Nephron (organoid): ENCODE data around the gene SNX13.
A peak's percentile ranks its signal among the peaks of the same experiment; 100 is the strongest.

Experiments
- H3K27ac Mint-ChIP-seq, 3 experiments: 2 replicates each; pipeline ENCODE4 v1.8.0; 2020; ENCODE audit warnings: mixed read lengths in 3 of 3, mild to moderate bottlenecking in 2 of 3, moderate library complexity in 1 of 3
- H3K27me3 Mint-ChIP-seq: 2 replicates; pipeline ENCODE4 v1.8.0; 2021; ENCODE audit warnings: low read depth, mild to moderate bottlenecking, moderate library complexity, mixed read lengths
- H3K36me3 Mint-ChIP-seq: 2 replicates; pipeline ENCODE4 v1.8.0; 2020; ENCODE audit warnings: low read depth, mixed read lengths
- H3K4me1 Mint-ChIP-seq: 2 replicates; pipeline ENCODE4 v1.8.0; 2020; ENCODE audit warnings: mixed read lengths
- H3K4me3 Mint-ChIP-seq, 3 experiments: 2 replicates each; pipeline ENCODE4 v1.8.0; 2020; ENCODE audit warnings: mild to moderate bottlenecking in 3 of 3, mixed read lengths in 3 of 3, moderate library complexity in 2 of 3
- H3K9me3 Mint-ChIP-seq: 2 replicates; pipeline ENCODE4 v1.8.0; 2020; ENCODE audit warnings: mixed read lengths
- CTCF ChIP-seq, 3 experiments: fragments of 200-600 bp; sonication (generic); IDR thresholded peaks; one replicate each; pipeline ENCODE4 v1.5.0; 2021; ENCODE audit warnings: antibody characterized with exemption in 3 of 3; ENCODE audit not compliant: unreplicated experiment in 3 of 3

SNX13 gene

DNA sequence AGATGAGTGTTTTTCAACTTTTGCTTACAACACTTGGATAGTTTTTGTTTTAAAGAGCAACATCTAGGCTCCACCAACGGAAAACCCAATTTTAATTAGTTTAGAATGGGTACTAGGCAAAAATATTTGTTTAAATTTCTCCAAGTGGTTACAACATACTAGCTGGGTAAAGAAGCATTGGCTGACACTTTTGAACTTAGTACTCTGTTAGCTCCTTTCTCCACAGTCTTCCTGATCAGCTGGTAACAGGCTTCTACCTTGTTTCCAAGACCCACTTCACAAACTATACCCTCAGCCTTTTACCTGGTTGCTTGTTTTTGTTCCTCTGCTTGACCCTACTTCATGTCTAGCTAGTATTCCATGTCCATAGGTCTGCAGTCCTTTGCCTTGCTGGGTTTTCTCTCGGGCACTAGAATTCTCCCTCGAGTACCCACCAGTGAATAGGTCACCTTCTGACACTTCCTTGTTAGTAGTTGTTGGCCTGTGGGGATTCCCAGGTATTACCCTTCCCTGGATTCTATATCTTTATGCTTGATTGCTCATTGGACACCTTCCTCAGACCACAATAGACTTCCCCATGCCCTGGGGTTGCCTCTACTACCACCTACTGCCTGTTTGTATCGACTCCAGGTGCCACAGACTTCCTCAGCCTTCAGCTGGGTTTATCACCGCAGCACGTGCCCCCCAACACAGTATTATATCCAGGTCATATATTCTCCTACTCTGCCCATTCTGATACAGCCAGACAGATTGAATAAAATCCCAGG, 45.4 kb upstream of the SNX13 start:
- Mint-ChIP-seq H3K36me3 (no peaks in the 10 kb centered on the region), H3K4me1 (no peaks in the 10 kb centered on the region), H3K9me3 (peaks cover 5% of the 10 kb centered on the region), H3K4me3 (no peak overlapping the region), H3K27ac (no peak overlapping the region), H3K27me3 (no peaks in the 10 kb centered on the region)
- TF ChIP-seq CTCF (IDR thresholded peaks at IDR 0.05; ENCODE audit: unreplicated experiment in 3 of 3) = no peak

DNA sequence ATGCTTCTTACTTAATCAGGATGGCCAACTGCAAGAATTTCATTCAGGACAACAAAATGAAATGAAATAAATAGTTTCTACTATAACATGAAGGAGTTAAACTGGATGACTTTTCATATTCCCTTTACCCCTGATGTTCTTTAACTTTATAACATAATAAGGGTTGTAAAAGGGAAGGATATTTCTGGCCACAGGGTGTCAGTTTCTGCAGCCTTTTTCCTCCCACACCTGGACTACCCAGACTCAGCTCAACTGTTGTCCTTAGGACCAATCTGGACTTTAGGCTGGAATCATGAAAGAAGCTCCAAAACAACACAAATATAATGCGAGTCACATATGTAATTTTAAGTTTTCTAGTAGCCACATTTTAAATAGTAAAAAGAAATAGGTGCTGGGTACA, 44.0 kb upstream of the SNX13 start:
- peaks cover 8% of the 10 kb centered on the region for H3K9me3 Mint-ChIP-seq
- H3K27ac Mint-ChIP-seq = no peak overlapping the region
- no peak overlapping the region for H3K4me3 Mint-ChIP-seq
- H3K27me3 Mint-ChIP-seq = no peaks in the 10 kb centered on the region
- no peaks in the 10 kb centered on the region for H3K36me3 Mint-ChIP-seq
- no peaks in the 10 kb centered on the region for H3K4me1 Mint-ChIP-seq
- no peak for TF ChIP-seq CTCF (IDR thresholded peaks at IDR 0.05; ENCODE audit: unreplicated experiment in 3 of 3)

- H3K4me3 Mint-ChIP-seq = no peak overlapping the region
- no peak for TF ChIP-seq CTCF (IDR thresholded peaks at IDR 0.05; ENCODE audit: unreplicated experiment in 3 of 3)
- no peak overlapping the region for H3K27ac Mint-ChIP-seq
- peaks cover 8% of the 10 kb centered on the region for H3K9me3 Mint-ChIP-seq
- H3K4me1 Mint-ChIP-seq = no peaks in the 10 kb centered on the region
- H3K27me3 Mint-ChIP-seq = no peaks in the 10 kb centered on the region
- no peaks in the 10 kb centered on the region for H3K36me3 Mint-ChIP-seq
Measured at GRCh38 chr7:17983221-17984062, 43.1 kb upstream of the SNX13 start.

DNA sequence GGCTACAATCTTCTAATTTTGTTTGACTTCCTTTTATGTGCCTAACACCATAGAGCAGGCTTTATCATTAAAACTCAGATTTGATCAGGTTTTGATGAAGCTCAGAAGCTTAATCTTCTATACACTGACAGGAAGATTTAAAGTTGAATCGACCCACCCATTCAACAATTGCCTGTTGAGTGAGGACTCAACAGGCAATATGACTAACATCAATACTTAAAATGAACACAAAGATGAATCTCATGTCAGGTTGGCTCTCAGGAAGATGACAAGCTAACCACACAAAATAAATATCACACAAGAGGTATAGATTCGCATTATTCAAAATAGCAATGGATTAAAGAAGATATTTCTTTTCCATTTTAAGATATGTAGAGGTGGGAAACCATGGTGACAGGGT, 36.7 kb upstream of the SNX13 start:
- TF ChIP-seq CTCF (IDR thresholded peaks at IDR 0.05; ENCODE audit: unreplicated experiment in 3 of 3) = no peak
- no peaks in the 10 kb centered on the region for H3K4me1 Mint-ChIP-seq
- no peaks in the 10 kb centered on the region for H3K36me3 Mint-ChIP-seq
- no peak overlapping the region for H3K4me3 Mint-ChIP-seq
- H3K9me3 Mint-ChIP-seq = peaks cover 3% of the 10 kb centered on the region
- H3K27ac Mint-ChIP-seq = no peak overlapping the region
- no peaks in the 10 kb centered on the region for H3K27me3 Mint-ChIP-seq

DNA sequence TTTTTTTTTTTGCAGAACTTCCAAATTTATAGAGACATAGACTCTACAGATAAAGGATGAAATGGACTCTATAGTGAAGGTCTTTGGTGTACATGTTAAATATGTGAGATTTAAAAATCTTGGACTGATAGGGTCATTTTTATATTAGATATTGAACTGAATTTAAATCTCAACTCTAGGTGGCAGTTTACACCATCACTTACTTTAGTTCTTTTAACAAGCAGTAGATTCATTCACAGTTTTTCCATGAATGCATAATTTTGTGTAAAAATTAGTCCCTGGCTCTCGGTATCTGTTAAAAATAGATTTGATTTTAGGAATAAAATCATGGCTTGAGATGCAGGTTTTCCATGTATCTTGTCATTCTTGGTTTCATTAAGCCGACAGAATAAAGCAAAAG, 31.1 kb upstream of the SNX13 start:
- peak; percentile 25 to 37 (median 32) for TF ChIP-seq CTCF (IDR thresholded peaks at IDR 0.05; ENCODE audit: unreplicated experiment in 3 of 3)
- H3K4me3 Mint-ChIP-seq = no peak overlapping the region
- H3K4me1 Mint-ChIP-seq = no peaks in the 10 kb centered on the region
- no peaks in the 10 kb centered on the region for H3K9me3 Mint-ChIP-seq
- no peak overlapping the region for H3K27ac Mint-ChIP-seq
- H3K27me3 Mint-ChIP-seq = no peaks in the 10 kb centered on the region
- no peaks in the 10 kb centered on the region for H3K36me3 Mint-ChIP-seq
